HS-5 (cell line): ENCODE results near the gene ITGA2B.
"Not testable (repeated sequence)": the region's sequence is repeated elsewhere in the genome, so short reads cannot be mapped to it uniquely, and the experiment has no call there.

Experiments
- DNase-seq: peaks from one replicate; pipeline ENCODE4 v3.0.0-alpha.2; 2012; ENCODE audit warnings: low read depth

Gene ITGA2B

DNA sequence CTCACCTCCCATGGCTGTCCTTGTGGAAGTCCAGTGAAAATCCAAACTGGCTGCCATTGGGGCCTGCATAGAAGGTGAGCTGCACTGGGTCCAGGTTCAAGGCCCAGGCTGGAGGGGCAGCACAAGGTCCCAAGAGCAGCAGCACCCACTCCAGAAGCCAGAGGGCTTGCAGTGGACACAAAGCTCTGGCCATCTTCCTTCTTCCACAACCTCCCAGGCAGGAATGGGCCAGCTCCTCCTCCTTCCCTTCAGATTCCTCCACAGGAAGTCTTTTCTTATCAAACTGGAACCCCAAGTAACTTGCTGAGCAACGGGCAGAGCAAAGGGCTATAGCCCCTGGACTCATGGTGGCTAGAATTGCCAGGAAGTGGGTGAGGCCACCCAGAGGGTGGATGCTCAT lies at the start of gene ITGA2B:
TSS of gene ITGA2B (minus strand) at position 369 of the 400 bp plus-strand sequence. CDS start at position 193, 176 bp downstream.
- DNase-seq: no peak

DNA sequence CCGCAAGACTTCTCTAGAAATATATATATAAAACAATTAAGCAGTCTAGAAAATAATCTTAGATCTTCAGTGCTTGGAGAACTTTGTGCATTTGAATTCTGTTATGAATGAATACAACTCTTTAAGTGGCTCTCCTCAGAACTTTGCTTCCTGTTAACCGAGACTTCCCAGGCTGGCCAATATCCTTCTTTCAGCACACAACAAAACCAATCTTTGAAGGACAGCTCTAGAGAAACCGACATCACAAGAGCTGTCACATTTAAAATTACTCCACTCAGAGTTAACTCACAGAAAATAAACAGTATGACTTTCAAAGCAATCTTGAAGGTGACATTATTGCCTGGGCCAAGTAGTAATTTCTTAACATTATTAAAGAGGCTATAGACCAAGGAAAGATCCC lies 49.7 kb upstream of the ITGA2B start:
- no peak for DNase-seq

DNA sequence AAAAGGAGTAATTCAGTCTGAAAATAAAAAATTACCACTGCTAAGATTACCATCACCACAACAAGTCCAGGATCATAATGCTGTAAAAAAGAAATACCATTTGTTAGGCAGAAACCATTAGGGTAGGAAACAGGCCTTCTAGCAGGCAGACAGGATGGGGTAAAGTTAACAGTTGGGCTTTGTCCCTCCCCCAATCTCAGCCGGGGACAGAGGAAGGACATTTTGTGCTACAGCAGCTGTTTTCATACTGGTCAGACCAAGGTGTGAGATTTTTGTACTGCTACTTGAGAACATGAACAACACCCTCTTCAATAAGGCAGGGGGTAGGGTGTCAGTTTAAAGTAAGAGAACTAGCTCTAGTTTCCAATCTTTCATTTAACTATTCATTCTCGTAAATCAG lies 49.2 kb upstream of the ITGA2B start:
- DNase-seq: no peak

DNA sequence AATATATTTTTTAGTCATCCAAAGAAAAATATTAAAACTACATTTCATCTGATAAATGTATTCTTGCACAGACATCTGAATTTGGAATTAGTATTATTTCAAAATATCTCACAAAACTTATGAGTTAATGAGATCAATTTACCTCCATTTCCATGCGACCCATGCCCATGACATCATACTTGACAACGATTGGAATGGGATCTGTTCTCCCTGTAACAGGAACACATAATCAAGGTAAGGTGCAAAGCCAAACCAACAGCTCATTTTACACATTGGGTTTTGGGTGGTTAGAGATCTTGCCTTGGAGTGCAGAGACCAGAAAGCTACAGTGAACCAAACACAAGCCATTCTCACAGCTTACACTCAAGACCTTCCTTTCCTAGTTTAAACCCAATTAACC lies 46.9 kb upstream of the ITGA2B start:
- DNase-seq: no peak

DNA sequence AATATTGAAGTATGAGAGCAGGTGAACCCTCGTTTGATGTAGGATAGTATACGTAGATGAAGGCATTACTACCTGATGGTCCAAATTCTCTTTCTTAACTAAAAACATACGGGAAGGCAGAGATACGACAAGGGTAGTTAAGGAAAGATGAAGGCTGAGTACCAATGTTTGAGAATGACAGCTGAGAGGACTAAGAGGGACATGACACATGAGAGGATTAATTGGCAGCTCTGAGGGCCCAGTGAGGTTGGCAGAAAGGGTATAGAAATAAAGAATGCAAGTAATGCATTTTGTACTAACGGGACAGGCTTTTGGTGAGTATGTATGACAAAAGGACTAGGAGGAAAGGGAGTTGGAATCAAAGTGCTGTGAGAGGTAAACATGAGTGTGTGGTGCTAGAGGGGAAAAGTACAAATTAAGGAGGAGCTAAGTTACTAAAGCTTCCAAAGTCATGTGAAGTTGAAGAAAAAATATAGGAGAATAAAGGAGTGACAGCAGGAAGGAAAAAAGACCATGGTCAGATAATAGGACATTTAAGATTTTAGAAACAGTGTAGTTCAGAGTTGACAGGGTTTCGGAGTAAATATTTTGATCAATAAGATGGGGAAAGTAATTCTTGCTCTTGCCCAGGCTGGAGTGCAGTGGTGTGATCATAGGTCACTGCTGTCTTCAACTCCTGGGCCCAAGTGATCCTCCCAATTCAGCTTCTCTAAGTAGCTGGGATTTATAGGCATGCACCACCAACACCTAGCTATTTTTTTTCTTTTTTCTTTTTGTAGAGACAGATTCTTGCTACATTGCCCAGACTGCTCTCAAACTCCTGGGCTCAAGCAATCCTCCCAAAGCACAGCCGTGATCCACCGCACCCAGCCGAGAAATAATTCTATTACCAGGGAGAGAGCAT lies 43.1 kb upstream of the ITGA2B start:
- no peak for DNase-seq

DNA sequence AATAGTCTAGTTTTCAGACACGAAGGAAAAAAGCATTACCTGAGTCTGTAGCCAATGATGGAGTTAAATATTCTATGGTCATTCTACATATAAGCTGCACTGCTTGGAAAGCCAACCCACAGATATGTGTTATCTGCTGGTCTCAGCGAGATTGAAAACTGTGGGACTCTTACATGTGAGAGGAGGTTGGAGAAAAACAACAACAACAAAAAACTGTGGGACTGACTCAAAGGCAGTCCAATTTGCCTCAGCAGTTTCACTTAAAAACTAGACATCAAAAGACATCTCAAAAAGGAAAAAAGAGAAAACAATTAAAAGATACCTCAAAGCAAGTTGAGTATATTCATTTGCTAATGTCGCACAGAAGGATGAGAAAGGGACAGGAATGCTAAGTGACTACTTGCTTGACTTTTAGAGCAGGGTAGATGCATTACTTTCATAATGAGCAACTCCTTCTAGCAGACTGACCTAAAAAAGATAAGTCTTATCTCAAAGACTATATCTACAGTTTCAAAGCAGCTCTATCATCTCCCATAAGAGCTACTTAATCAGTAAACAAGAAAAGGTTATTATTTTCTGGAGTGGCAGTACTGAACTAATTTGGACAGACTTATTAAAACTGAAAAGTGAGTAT lies 35.5 kb upstream of the ITGA2B start:
- no peak for DNase-seq

DNA sequence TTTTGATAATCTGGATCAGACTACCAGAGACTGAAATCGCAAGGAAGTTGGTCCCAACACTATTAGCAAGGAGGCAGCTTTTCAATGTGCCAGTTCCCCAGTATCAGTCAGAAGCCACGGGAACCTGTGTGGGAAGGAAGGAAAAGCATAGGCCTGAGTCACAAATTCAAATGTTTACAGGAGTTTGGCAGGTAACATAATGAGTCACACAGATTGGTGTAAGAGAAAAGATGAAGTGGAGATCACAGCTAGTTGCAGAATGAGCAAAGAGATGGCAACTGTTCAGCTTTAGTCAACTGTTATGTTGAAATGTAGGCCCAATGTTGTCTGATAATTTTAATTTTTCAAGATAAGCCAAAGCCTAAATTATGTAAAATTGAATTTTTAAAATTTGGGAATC lies 28.1 kb upstream of the ITGA2B start:
- peak; percentile 37 for DNase-seq

DNA sequence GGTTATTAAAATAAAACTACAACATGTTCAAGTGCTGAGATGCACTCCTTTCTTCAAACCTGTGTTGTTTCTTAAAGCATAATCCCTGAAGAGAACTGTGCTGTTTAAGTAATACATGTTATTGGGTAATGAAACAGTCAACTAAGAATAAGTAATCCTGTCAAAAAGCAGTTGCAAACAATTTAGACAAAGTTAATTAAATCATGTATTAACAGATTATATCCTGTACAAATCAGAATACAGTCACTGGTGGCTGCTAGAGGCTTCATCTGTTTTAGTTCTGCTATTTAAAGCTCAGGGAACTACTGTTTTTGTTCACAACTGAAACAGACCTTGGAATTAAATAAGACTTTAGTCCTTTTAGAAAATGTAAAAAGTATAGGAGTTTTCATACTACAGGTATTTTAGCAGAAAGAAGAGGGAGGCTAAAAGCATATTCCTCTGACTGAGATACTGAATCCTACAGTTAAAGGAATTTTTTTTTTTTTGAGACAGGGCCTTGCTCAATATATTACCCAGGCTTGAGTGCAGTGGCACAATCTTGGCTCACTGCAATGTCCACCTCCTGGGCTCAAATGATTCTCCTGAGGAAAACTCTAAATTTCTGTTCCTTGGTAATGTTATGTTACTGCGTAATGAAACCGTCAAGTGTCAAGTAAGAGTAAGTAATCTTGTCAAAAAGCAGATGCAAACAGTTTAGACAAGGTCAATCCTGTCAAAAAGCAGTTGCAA lies 27.3 kb upstream of the ITGA2B start:
- DNase-seq: no peak

DNA sequence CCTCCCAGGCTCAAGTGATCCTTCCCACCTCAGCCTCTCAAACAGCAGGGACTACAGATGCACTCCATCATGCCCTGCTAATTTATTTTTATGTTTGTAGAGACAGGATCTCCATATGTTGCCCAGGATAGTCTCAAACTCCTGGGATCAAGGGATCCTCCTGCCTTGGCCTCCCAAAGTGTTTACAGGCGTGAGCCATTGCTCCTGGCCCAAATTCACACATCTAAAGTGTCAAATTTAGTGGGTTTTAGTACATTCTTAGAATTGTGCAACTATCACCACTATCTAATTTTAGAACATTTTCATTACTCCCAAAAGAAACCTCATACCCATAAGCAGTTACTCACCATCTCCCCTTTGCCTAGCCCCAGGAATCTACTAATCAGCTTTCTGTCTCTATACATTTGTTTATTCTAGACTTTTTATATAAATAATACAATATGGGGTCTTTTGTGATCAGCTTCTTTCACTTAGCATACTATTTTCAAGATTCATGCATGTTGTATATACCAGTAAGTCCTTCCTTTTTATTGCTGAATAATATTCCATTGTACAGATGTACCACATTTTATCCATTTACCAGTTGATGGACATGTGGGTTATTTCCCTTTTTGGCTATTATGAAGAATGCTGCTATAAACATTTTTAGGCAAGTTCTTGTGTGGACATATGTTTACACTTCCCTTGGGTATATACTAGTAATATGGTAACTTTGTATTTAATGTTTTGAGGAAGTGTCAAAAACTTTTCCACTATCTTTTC lies 25.1 kb upstream of the ITGA2B start:
- no peak for DNase-seq

DNA sequence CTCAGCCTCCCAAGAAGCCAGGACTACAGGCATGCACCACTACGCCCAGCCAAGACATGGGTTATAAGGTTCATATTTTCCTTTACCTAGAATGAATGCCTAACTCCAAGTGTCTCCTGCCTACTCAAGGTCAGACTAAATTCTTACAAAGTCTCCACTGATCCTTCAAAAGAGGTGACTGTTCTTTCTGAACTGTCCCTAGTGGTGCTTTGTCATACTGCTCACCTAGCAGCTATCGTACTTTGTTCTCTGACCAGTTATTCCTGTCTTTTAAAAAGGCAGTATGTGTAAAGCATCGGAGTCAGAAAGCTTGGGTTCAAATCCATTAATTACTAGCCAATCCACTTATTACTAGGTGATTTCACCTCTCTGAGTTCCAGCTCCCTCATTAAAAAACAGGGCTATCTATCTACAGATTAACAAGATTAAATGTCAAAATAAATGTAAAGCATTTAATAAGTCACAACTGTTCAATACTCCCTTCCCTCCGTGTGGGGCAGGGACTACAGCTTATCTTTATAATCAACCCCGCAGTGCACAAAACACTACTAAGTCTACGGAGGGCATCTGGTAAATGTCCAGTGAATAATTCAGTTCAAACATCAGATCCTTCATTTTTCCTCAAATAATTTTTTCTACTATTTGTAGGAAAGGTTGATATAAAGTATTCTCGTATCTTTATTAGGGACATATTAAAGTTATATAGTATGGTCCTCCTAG lies 20.0 kb upstream of the ITGA2B start:
- DNase-seq: no peak

DNA sequence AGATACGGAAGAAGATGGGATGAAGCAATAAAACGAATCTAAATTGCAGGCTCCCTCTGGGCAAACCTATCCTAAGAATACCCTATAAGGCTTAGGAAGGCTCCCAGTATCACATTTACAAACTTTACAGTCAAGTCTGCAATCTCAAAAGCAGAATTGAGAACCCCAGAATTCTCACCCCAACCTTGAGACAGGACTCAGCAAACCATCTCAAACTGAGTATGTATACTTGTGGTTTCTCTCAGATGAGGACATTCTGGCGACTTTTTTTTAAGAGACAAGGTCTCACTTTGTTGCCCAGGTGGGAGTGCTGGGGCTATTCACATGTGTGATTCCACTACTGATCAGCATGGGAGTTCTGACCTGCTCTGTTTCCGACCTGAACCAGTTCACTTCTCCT lies 19.3 kb upstream of the ITGA2B start:
- DNase-seq: no peak

DNA sequence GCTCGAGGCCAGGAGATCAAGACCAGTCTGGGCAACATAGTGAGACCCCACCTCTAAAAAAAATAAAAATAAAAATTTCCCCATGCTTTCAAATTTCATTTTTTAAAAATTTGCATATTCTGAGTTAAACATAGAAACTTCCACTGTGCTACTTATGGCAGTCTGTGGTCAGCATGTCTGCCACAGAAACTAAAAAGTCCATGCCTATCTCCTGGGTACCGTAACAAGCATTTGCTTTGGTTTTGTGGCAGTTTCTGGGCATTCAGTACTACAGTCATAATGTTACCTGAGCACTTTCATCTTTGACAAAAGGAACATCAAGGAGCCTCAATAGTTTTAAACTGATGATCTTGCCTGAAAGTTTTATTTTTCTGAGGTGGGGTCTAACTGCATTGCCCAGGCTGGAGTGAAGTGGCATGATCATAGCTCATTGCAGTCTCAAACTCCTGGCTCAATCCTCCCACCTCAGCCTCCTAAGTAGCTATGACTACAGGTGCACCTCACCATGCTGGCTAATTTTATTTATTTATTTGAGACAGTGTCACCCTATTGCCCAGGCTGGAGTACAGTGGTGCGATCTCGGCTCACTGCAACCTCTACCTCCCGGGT lies 13.2 kb upstream of the ITGA2B start:
- no peak for DNase-seq

DNA sequence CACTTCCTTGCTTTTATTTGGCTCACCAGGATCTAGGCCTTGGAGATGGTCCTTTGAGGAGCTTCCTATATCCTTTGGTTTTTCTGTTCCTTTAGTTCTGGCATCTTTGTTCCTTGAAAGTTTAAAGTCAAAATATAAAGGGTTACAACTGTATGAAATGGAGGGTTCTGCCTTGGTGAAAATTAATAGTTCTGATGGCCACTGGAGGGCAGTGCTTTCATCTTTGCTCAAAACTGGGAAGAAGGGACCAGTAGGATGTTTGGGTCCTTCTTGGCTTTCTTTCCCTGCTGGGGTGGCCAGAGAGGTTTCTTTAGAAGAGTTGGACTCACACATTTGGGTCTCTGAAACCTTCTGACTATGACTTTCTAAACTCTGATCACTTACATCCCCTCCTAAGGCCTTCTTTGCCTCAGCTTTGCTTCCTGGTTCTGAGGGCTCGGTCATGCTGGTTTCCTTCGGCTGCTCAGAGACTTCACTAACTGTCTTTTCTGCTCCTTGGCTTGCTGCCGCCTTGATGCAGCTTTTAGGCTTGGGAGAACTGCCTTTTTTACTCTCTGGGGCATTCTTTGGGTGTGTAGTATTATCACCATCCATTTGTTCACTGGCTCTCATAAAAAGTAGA lies 10.9 kb upstream of the ITGA2B start:
- DNase-seq: no peak

DNA sequence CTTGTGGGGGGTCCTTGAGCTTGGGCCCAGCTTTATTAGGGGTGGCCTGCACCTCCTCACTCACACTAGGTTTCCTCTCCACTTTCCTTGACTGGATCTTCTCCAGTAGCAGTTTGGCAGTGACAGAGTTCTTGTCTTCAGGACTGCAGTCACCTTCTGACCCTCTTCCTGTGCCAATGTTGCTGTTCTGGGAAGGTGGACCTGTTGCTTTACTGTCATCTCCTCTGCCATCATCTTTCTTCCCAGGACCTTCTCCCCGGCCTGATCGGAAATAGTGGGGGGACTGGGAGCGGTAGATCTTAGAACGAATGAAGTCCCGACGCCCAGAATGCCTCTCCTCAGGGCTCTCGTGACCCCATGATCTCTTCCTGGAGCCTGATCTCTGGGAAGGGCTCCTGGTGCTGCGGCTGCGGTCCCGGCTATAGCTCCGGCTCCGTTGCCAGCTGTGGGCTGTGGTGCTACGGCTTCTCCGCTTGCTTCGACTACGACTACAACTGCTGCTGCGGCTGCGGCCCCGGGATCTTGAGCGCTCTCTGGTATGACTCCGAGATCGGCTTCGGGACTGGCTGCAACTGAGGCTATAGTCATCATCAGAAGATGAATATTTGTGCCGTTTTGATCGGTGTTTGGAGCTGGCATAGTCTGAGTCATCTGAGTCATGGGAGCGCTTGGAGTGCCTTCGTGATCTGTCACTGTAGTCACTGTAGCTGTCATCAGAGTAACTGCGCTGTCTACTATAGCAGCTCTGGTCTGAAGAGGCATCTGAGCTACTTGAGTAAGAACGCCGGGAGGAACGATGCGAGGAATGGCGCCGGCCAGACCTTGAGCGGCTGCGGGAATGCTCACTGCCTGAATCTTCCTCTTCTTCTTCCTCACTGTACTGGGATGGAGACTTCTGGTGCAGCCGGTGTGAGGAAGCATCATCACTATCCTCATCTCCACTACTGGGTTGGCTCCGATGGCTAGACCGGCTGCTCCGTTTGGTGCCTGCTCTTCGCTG lies 9.5 kb upstream of the ITGA2B start:
- no peak for DNase-seq

DNA sequence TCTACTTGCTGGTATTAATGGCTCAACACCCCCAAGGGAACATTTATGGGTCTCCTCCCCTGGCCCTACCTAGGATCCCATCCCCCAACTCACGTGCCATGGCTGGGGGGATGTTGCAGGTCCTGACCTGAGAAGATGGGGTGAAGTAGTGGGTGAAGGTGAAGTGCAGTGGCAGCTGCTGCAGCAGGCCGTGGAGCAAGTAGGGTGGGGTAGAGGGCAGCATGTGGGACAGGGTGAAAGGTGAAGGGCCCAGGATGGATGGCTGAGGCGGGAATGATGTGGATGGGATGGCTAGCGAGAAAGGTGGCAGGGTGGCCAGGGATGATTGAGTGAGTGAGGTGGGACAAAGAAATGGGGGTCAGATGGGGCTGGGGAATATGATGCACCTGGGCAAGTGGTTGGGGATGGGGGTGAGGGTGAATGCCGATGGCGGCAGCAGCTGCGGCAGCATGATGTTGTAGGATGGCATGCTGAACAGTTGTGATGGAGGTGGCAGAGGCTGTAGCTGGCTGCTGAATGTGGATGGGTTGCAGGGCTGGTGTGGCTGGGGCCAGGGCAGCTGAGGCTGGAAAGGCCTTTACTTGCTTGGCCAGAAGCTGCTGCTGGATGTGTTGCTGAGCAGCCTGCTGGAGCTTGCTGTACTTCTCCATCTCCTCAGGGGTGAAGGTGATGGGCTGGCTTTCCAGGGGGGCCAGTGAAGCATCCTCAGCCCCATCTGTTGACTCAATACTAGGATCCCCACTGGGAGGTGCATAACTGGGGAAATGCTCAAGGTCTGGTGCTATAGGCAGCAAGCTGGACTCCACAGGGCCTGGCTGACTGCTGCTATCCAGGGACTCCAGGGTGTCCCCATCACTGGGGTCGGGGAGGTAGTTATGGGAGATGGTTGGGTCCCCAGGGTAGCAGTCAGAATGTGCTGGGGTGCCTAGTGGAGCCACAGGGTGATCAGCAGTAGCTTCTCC lies 8.3 kb upstream of the ITGA2B start:
- no peak for DNase-seq

DNA sequence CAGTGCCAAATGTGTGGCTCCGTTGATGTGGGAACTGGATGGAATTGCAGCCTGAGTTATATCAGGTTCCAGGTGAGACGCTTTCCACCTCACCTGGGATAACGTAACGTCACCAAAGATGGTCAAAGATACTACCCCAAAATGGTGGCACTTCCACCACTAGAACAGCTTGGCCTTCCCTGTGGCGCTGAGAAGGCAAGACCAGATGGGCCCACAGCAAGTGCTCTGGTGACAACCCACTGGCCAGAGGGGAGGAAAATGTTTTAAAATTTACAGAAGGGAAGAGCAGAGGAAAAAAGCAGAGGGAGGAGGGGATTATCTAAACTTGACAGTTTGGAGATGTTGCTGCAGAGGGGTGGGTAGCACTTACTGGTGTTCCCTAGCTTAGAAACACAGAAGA lies 7.5 kb upstream of the ITGA2B start:
- DNase-seq: no peak

DNA sequence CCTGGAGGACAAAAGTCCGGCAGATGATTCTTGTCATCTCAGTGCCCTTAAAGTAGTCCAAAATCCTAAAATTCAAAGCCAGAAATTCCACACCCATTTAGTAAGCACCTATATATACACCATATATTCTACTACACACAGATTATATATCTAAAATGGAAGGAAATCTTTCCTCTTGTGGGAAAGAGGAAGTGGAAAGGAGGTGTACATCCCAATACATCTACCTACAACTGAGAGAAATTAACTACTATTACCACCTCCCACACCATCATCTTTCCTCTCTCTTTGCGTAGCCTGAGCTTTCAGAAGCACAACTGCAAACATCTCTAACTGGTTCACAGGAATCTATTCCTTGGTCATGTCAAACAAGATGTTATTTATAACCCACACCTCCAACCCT lies 5.4 kb upstream of the ITGA2B start:
- no peak for DNase-seq

DNA sequence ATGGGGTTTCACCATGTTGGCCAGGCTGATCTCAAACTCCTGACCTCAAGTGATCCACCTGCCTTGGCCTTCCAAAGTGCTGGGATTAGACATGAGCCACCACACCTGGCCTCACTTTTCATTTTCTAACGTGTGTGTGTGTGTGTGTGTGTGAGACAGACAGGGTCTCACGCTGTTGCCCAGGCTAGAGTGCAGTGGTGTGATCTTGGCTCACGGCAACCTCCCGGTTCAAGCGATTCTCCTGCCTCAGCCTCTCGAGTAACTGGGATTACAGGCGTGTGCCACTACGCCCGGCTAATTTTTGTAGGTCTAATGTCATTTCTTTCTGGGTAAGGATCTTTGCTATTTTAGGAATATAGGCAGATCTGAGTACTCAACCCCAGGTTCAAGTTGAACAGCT lies 4.7 kb upstream of the ITGA2B start:
- DNase-seq: not testable (repeated sequence)
